Right lobe of liver (tissue), 6 donors: ENCODE data around the gene BAIAP2L2. TPM values are rescaled to one million over a fixed set of nuclear protein-coding genes. Genes with fewer than 3 reads are reported as not detected.
A peak's percentile ranks its signal among the peaks of the same experiment; 100 is the strongest.

ENCODE experiments used
- ATAC-seq, 4 donors: fragments of 200-7000 bp; cut with Tn5 transposase; one replicate each; pipeline ENCODE4 v1.9.1; 2020; ENCODE audit warnings: mild to moderate bottlenecking in 4 of 4, moderate library complexity in 4 of 4
- DNase-seq, 3 donors: peaks; one replicate each; pipeline ENCODE4 v3.0.0-alpha.2; 2020
- H3K27ac ChIP-seq, 3 donors: fragments of 200-600 bp; one replicate each; pipeline ENCODE4 v1.8.0; 2022
- H3K27me3 ChIP-seq, 2 donors: fragments of 200-600 bp; one replicate each; pipeline ENCODE4 v1.8.0; 2022
- H3K36me3 ChIP-seq, 4 donors: fragments of 200-600 bp; sonication (generic) in 1 of 4; one replicate each; pipeline versions ENCODE4 v1.5.1 to v1.8.0; 2017 to 2022; ENCODE audit warnings: control low read depth in 1 of 4
- H3K4me1 ChIP-seq, 4 donors: fragments of 200-600 bp; sonication (generic) in 1 of 4; one replicate each; pipeline versions ENCODE4 v1.5.1 to v1.8.0; 2017 to 2022; ENCODE audit warnings: control low read depth in 1 of 4
- H3K4me3 ChIP-seq, 3 donors: fragments of 200-600 bp; one replicate each; pipeline ENCODE4 v1.8.0; 2022
- H3K9me3 ChIP-seq, 4 donors: fragments of 200-600 bp; sonication (generic) in 1 of 4; one replicate each; pipeline versions ENCODE4 v1.5.1 to v1.8.0; 2017 to 2022; ENCODE audit warnings: control low read depth in 1 of 4
- POLR2A ChIP-seq: fragments of 450-650 bp; IDR thresholded peaks from one replicate; pipeline ENCODE4 v1.6.1; 2017; ENCODE audit warnings: antibody characterized with exemption, mild to moderate bottlenecking
- WGBS: methylation state at CpG from one replicate; pipeline ENCODE4 v1.1.6; 2018; ENCODE audit warnings: low coverage, low lambda C conversion rate; ENCODE audit not compliant: insufficient coverage; ENCODE audit errors: missing lambda C conversion rate; 5-methylcytosine and 5-hydroxymethylcytosine counted together
- intact Hi-C, 2 donors: fragments of 100-400 bp; cut with DNase I; formaldehyde crosslinking; loops; one replicate each; pipeline versions ENCODE4 v1.11.2 to v1.14.1; 2022
- total RNA-seq, 6 experiments: library from RNA; depleted of rRNA in 2 of 6; stranded (reverse); fragments of >200 nt in 2 of 6; fragmentation: NEBNext Ultra II Directional in 3 of 6; extraction: Animal tissue kit (Norgen Biotek cat#: 25700) in 3 of 6; gene quantifications; one replicate each; pipeline versions ENCODE4 v1.1.0 to v1.2.4, GENCODE V29; 2016 to 2023
- TF ChIP-seq, protein P1 (sequence below), 4 donors: fragments of 200-600 bp in 3 of 4; fragments of 450-650 bp in 1 of 4; IDR thresholded peaks; one replicate each; pipeline versions ENCODE4 v1.5.1 to v1.8.0; 2016 to 2022; ENCODE audit warnings: antibody characterized with exemption in 4 of 4, mild to moderate bottlenecking in 2 of 4
- donor health status: DM: no; HTN: yes; CAD: no.
- donor health status: DM: no; HTN: no; CAD: no.
- donor health status: DM: no; HTN: no; CAD: no.
- donor health status: DM: no; HTN: yes; CAD: no.
- donor health status: DM: no; HTN: yes; CAD: no.

The BAIAP2L2 gene
- total RNA-seq, 6 experiments from 2014 or later = 0.79 to 5.0 (median 1.4) TPM

- Histone ChIP-seq H3K36me3 (no peaks in the 10 kb centered on the region), H3K9me3 (no peaks in the 10 kb centered on the region), H3K27ac (peak overlapping the region; percentile 55 to 80 (median 60)), H3K27me3 (no peaks in the 10 kb centered on the region), H3K4me1 (peaks cover 0 to 15% (median 7%) of the 10 kb centered on the region in 4 donors), H3K4me3 (no peak overlapping the region)
- DNase-seq (peak; percentile 81 to 87 (median 85)), ATAC-seq (peak; percentile 84 to 89 (median 88))
- 36% methylated on average over 7 of the region's 17 CpGs for WGBS
- TF ChIP-seq, protein P1, sequence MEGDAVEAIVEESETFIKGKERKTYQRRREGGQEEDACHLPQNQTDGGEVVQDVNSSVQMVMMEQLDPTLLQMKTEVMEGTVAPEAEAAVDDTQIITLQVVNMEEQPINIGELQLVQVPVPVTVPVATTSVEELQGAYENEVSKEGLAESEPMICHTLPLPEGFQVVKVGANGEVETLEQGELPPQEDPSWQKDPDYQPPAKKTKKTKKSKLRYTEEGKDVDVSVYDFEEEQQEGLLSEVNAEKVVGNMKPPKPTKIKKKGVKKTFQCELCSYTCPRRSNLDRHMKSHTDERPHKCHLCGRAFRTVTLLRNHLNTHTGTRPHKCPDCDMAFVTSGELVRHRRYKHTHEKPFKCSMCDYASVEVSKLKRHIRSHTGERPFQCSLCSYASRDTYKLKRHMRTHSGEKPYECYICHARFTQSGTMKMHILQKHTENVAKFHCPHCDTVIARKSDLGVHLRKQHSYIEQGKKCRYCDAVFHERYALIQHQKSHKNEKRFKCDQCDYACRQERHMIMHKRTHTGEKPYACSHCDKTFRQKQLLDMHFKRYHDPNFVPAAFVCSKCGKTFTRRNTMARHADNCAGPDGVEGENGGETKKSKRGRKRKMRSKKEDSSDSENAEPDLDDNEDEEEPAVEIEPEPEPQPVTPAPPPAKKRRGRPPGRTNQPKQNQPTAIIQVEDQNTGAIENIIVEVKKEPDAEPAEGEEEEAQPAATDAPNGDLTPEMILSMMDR (IDR thresholded peaks at IDR 0.05) = peak in 1 of 4 donors; percentile 16
- no peak for TF ChIP-seq POLR2A
- intact Hi-C loops = loop anchor here in 1 of 2 donors (10.0 kb wide), 1 partner anchor 127 kb away; no protein-coding TSS in a partner anchor
Observed at GRCh38 chr22:38107692-38108515, 2.6 kb downstream of the BAIAP2L2 start.

- TF ChIP-seq POLR2A = no peak
- TF ChIP-seq, protein P1 (IDR thresholded peaks at IDR 0.05) = no peak
- no peaks in the 10 kb centered on the region for H3K9me3 ChIP-seq
- no peaks in the 10 kb centered on the region for H3K36me3 ChIP-seq
- WGBS = 88% methylated on average over 8 of the region's 17 CpGs
- intact Hi-C loops = loop anchor here in 1 of 2 donors (10.0 kb wide), 1 partner anchor 128 kb away; no protein-coding TSS in a partner anchor
- no peak for ATAC-seq
- H3K4me1 ChIP-seq = peaks cover 0 to 15% (median 7%) of the 10 kb centered on the region in 4 donors
- peak overlapping the region in 2 of 3 donors; percentile 44 to 80 for H3K27ac ChIP-seq
- H3K27me3 ChIP-seq = no peaks in the 10 kb centered on the region
- DNase-seq = peak in 2 of 3 donors; percentile 44 to 53
- H3K4me3 ChIP-seq = no peak overlapping the region
Observed at GRCh38 chr22:38106814-38107578, 3.5 kb downstream of the BAIAP2L2 start.

DNA sequence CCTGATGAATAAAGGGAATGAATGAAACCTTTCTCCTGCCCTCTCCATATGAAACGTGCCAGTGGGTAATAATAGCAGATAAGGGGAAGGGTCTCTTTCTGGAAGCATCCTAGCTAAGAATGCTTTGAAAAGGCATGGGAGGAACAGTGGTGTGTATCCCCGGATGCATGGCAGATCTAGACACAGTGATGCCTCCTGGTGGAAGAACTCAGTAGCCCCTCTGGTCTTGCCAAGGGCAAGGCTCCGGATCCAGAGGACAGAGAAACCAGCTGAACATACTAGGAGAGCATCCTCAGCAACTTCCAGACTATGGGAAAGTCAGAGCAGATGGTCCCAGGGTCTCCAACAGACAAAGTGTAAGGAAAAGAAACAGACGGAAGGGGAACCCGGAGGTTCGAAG, 6.4 kb downstream of the BAIAP2L2 start:
- DNase-seq = no peak
- no peak overlapping the region for H3K27ac ChIP-seq
- H3K4me3 ChIP-seq = no peak overlapping the region
- ATAC-seq = no peak
- H3K36me3 ChIP-seq = no peaks in the 10 kb centered on the region
- no peaks in the 10 kb centered on the region for H3K27me3 ChIP-seq
- TF ChIP-seq, protein P1 (IDR thresholded peaks at IDR 0.05) = peak in 3 of 4 donors; percentile 14 to 24 (median 17)
- TF ChIP-seq POLR2A = no peak
- H3K4me1 ChIP-seq = peaks cover 0 to 15% (median 6%) of the 10 kb centered on the region in 4 donors
- H3K9me3 ChIP-seq = no peaks in the 10 kb centered on the region
- WGBS = 63% methylated on average over 3 of the region's 6 CpGs
- intact Hi-C loops = loop anchor here in 1 of 2 donors (10.0 kb wide), 1 partner anchor 131 kb away; no protein-coding TSS in a partner anchor

- 49% methylated on average over 7 of the region's 8 CpGs for WGBS
- DNase-seq = no peak
- no peak for ATAC-seq
- intact Hi-C loops = loop anchor here in 1 of 2 donors (10.0 kb wide), 1 partner anchor 131 kb away; no protein-coding TSS in a partner anchor
- TF ChIP-seq, protein P1 (IDR thresholded peaks at IDR 0.05) = no peak
- TF ChIP-seq POLR2A = no peak
- Histone ChIP-seq H3K4me1 (peaks cover 0 to 15% (median 6%) of the 10 kb centered on the region in 4 donors), H3K9me3 (no peaks in the 10 kb centered on the region), H3K27me3 (no peaks in the 10 kb centered on the region), H3K4me3 (no peak overlapping the region), H3K27ac (no peak overlapping the region), H3K36me3 (no peaks in the 10 kb centered on the region)
Observed at GRCh38 chr22:38103641-38104040, 6.8 kb downstream of the BAIAP2L2 start.
